Left ventricle myocardium inferior (tissue), 1 donor: ENCODE results near the gene NEURL1. TPM values are rescaled to one million over a fixed set of nuclear protein-coding genes. Genes with fewer than 3 reads are reported as not detected.

Experiments used
- DNase-seq: peaks from one replicate; pipeline ENCODE4 v3.0.0-alpha.2; 2020
- H3K27ac ChIP-seq: fragments of 200-600 bp; replicated peaks from 2 replicates; pipeline ENCODE4 v1.8.0; 2021
- H3K27me3 ChIP-seq: fragments of 200-600 bp; 2 replicates; pipeline ENCODE4 v1.8.0; 2021; ENCODE audit warnings: low read depth
- H3K36me3 ChIP-seq: fragments of 200-600 bp; 2 replicates; pipeline ENCODE4 v1.8.0; 2021
- H3K4me1 ChIP-seq: fragments of 200-600 bp; 2 replicates; pipeline ENCODE4 v1.8.0; 2021
- H3K4me3 ChIP-seq: fragments of 200-600 bp; 2 replicates; pipeline ENCODE4 v1.8.0; 2021; ENCODE audit warnings: mild to moderate bottlenecking, moderate library complexity
- H3K9me3 ChIP-seq: fragments of 200-600 bp; replicated peaks from 2 replicates; pipeline ENCODE4 v1.8.0; 2021
- CTCF ChIP-seq: fragments of 200-600 bp; IDR thresholded peaks from 2 replicates; pipeline ENCODE4 v1.8.0; 2021; ENCODE audit warnings: antibody characterized with exemption, mild to moderate bottlenecking, borderline replicate concordance
- intact Hi-C: fragments of 100-400 bp; cut with micrococcal nuclease; formaldehyde crosslinking; loops from one replicate; pipeline ENCODE4 v1.11.0; 2022
- total RNA-seq: library from RNA; stranded (reverse); fragmentation: NEBNext Ultra II Directional; extraction: Animal tissue kit (Norgen Biotek cat#: 25700); gene quantifications from one replicate; pipeline ENCODE4 v1.2.1, GENCODE V29; 2021
- donor health status: DM: no; HTN: yes; CAD: no; lungs with severe emphysema.

NEURL1 gene
- total RNA-seq, 1 donor from 2014 or later: 0.14 TPM

GRCh38 chr10:103548006-103548405 is 54.5 kb downstream of the NEURL1 start:
- intact Hi-C loops: no loop called here

GRCh38 chr10:103548581-103549348 is 55.3 kb downstream of the NEURL1 start:
- intact Hi-C loops: no loop called here
- no peaks in the 10 kb centered on the region for H3K36me3 ChIP-seq
- DNase-seq: no peak
- H3K9me3 ChIP-seq: no peaks in the 10 kb centered on the region
- no peaks in the 10 kb centered on the region for H3K27me3 ChIP-seq
- H3K27ac ChIP-seq: no peak overlapping the region
- no peak overlapping the region for H3K4me3 ChIP-seq
- peaks cover 8% of the 10 kb centered on the region for H3K4me1 ChIP-seq
- TF ChIP-seq CTCF: no peak

More at GRCh38 chr10:103548006-103548405, 54.5 kb downstream of the NEURL1 start:
- TF ChIP-seq CTCF: no peak
- no peaks in the 10 kb centered on the region for H3K36me3 ChIP-seq
- H3K27me3 ChIP-seq: no peaks in the 10 kb centered on the region
- no peak for DNase-seq
- peaks cover 14% of the 10 kb centered on the region for H3K4me1 ChIP-seq
- no peak overlapping the region for H3K4me3 ChIP-seq
- no peaks in the 10 kb centered on the region for H3K9me3 ChIP-seq
- H3K27ac ChIP-seq: no peak overlapping the region

- intact Hi-C loops: no loop called here
- DNase-seq: no peak
- TF ChIP-seq CTCF: no peak
These were observed 55.8 kb downstream of the NEURL1 start for GRCh38 chr10:103549349-103549685.

GRCh38 chr10:103550229-103550628 is 56.7 kb downstream of the NEURL1 start:
- no peak for TF ChIP-seq CTCF
- intact Hi-C loops: no loop called here
- peaks cover 12% of the 10 kb centered on the region for H3K4me1 ChIP-seq
- no peak for DNase-seq
- no peaks in the 10 kb centered on the region for H3K36me3 ChIP-seq
- no peak overlapping the region for H3K4me3 ChIP-seq
- no peaks in the 10 kb centered on the region for H3K9me3 ChIP-seq
- no peak overlapping the region for H3K27ac ChIP-seq
- no peaks in the 10 kb centered on the region for H3K27me3 ChIP-seq

More at GRCh38 chr10:103549349-103549685, 55.8 kb downstream of the NEURL1 start:
- peaks cover 8% of the 10 kb centered on the region for H3K4me1 ChIP-seq
- no peak overlapping the region for H3K4me3 ChIP-seq
- H3K36me3 ChIP-seq: no peaks in the 10 kb centered on the region
- H3K27ac ChIP-seq: no peak overlapping the region
- no peaks in the 10 kb centered on the region for H3K27me3 ChIP-seq
- no peaks in the 10 kb centered on the region for H3K9me3 ChIP-seq

- Histone ChIP-seq H3K9me3 (no peaks in the 10 kb centered on the region), H3K27me3 (peaks cover 11% of the 10 kb centered on the region), H3K4me1 (peaks cover 19% of the 10 kb centered on the region), H3K27ac (no peak overlapping the region), H3K36me3 (no peaks in the 10 kb centered on the region), H3K4me3 (no peak overlapping the region)
- intact Hi-C loops: no loop called here
- DNase-seq: no peak
- TF ChIP-seq CTCF: no peak
These were observed 58.4 kb downstream of the NEURL1 start for GRCh38 chr10:103551619-103552602.
